Keratinocyte (primary cell): ENCODE measurements around the gene PRKCE. TPM values are rescaled to one million over a fixed set of nuclear protein-coding genes. Genes with fewer than 3 reads are reported as not detected.

Experiments
- DNase-seq: peaks from one replicate; pipeline ENCODE4 v3.0.0-alpha.2; 2011; ENCODE audit warnings: low read depth, missing footprints, low spot score
- FAIRE-seq: peaks from 2 replicates; lab custom pipeline; 2011; peaks lifted over from hg19 to GRCh38; lab: Jason Lieb, UNC
- H2AFZ ChIP-seq: 2 replicates; pipeline ENCODE4 v1.6.0; 2012; ENCODE audit warnings: low read length, control low read depth, inconsistent platforms; ENCODE audit not compliant: control insufficient read depth
- H3K27ac ChIP-seq: 2 replicates; pipeline ENCODE4 v1.5.1; 2011; ENCODE audit warnings: low read length; ENCODE audit not compliant: control insufficient read depth, insufficient read depth
- H3K27me3 ChIP-seq: 3 replicates; pipeline ENCODE4 v1.6.0; 2011; ENCODE audit warnings: low read length; ENCODE audit not compliant: control insufficient read depth, insufficient read depth; ENCODE audit errors: extremely low read depth
- H3K36me3 ChIP-seq, 2 experiments: 2 replicates in 1 of 2; 3 replicates in 1 of 2; pipeline ENCODE4 v1.5.1; 2011; ENCODE audit warnings: low read length in 2 of 2, mild to moderate bottlenecking in 1 of 2; ENCODE audit not compliant: control insufficient read depth in 2 of 2, insufficient read depth in 2 of 2; ENCODE audit errors: extremely low read depth in 1 of 2
- H3K4me1 ChIP-seq: 3 replicates; pipeline ENCODE4 v1.5.1; 2011; ENCODE audit warnings: low read length; ENCODE audit not compliant: control insufficient read depth, insufficient read depth; ENCODE audit errors: extremely low read depth
- H3K4me2 ChIP-seq: 3 replicates; pipeline ENCODE4 v1.6.0; 2011; ENCODE audit warnings: low read depth, low read length; ENCODE audit not compliant: control insufficient read depth, insufficient read depth; ENCODE audit errors: extremely low read depth
- H3K4me3 ChIP-seq, 3 experiments: fragments of 200-600 bp in 1 of 3; sonication (generic) in 1 of 3; 2 replicates in 2 of 3; 3 replicates in 1 of 3; pipeline ENCODE4 v1.5.1; 2011 to 2016; ENCODE audit warnings: low read length in 3 of 3, mild to moderate bottlenecking in 3 of 3, control low read depth in 2 of 3, inconsistent platforms in 1 of 3, low read depth in 1 of 3, mixed read lengths in 1 of 3, mixed run types in 1 of 3, moderate library complexity in 1 of 3; ENCODE audit not compliant: control insufficient read depth in 2 of 3, insufficient read depth in 2 of 3; ENCODE audit errors: extremely low read depth in 1 of 3
- H3K79me2 ChIP-seq: 2 replicates; pipeline ENCODE4 v1.6.0; 2012; ENCODE audit warnings: low read length; ENCODE audit not compliant: control insufficient read depth, insufficient read depth
- H3K9ac ChIP-seq: 3 replicates; pipeline ENCODE4 v1.6.0; 2011; ENCODE audit warnings: low read length; ENCODE audit not compliant: control insufficient read depth, insufficient read depth; ENCODE audit errors: extremely low read depth
- H3K9me1 ChIP-seq: 3 replicates; pipeline ENCODE4 v1.6.0; 2011; ENCODE audit warnings: low read length; ENCODE audit not compliant: control insufficient read depth, insufficient read depth; ENCODE audit errors: extremely low read depth
- H3K9me3 ChIP-seq: 2 replicates; pipeline ENCODE4 v1.5.1; 2012; ENCODE audit warnings: low read depth, low read length; ENCODE audit not compliant: control insufficient read depth
- H4K20me1 ChIP-seq: 3 replicates; pipeline ENCODE4 v1.6.0; 2011; ENCODE audit warnings: low read length; ENCODE audit not compliant: control insufficient read depth, insufficient read depth; ENCODE audit errors: extremely low read depth
- EZH2 ChIP-seq: IDR thresholded peaks from one replicate; pipeline ENCODE4 v1.6.1; 2012; ENCODE audit warnings: inconsistent platforms, mild to moderate bottlenecking, low read length, moderate library complexity
- dilution Hi-C: fragments of 300-500 bp; cut with MboI; formaldehyde crosslinking; loops from one replicate; pipeline ENCODE4 v1.7.0; 2020; ENCODE audit warnings: low sequenced_read_pairs; ENCODE audit not compliant: extremely low pct_ligation_motif_present
- polyA plus RNA-seq, 5 experiments: library from polyadenylated mRNA; depleted of rRNA in 3 of 5; stranded (reverse) in 3 of 5; stranded (forward) in 1 of 5; unstranded in 1 of 5; fragments of >200 nt; gene quantifications; 1 replicate in 1 of 5; 2 replicates in 3 of 5; 3 replicates in 1 of 5; pipeline versions ENCODE4 v1.2.1 to v1.2.3, GENCODE V29; 2011 to 2012; ENCODE audit warnings: missing spikeins in 2 of 5, low read depth in 1 of 5, low replicate concordance in 1 of 5
- TF ChIP-seq, protein P1 (sequence below), 3 experiments: IDR thresholded peaks in 1 of 3; conservative IDR thresholded peaks in 1 of 3; optimal IDR thresholded peaks in 1 of 3; 2 replicates in 2 of 3; 3 replicates in 1 of 3; pipeline versions ENCODE3 to v1.5.1; 2011; ENCODE audit warnings: low read length in 3 of 3, mild to moderate bottlenecking in 3 of 3, moderate library complexity in 2 of 3, control low read depth in 1 of 3, inconsistent platforms in 1 of 3; ENCODE audit not compliant: insufficient read depth in 2 of 3; ENCODE audit errors: extremely low read depth in 1 of 3

The PRKCE gene
- polyA plus RNA-seq, 1 donor (not counting 4 experiments of a cell fraction or from before 2014, with no cell fraction given): 2.0 TPM

DNA sequence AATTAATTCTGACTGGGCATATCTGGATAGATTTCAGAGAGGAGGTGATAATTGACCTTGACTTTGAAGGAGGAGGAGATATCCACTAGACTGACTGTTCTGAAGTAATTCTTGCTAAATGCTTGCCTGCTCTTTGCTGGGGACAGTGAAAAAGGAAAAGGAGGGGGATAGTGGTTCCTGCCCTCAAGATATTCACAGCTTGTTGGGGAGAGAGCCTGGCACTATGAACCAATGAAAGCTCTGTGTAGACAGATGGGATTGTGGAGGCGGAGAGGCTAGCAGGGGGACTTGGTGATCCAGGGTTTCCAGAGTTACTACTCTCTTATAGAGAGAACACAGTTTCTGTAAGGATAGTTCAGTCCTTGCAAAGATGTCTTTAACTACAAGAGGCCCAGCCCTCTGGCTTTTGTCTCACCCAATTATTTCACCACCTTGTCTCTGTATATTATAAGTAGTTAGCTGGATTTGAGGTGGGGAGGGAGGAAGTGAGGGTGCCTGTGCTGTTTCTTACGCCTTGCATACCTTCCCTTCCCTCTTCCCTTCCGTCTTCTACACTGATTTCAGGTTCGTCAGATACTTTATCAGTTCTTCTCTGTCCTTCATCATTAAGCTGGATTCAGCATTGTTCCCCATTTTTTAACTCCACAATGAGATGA lies 190.4 kb downstream of the PRKCE start:
- DNase-seq (no peak), FAIRE-seq (no peak)
- Histone ChIP-seq H3K4me1 (no peaks in the 10 kb centered on the region), H2AFZ (no peak overlapping the region), H3K27ac (no peak overlapping the region), H3K4me2 (no peak overlapping the region), H3K9ac (no peak overlapping the region), H3K4me3 (no peak overlapping the region), H4K20me1 (no peaks in the 10 kb centered on the region), H3K9me1 (no peaks in the 10 kb centered on the region), H3K79me2 (no peaks in the 10 kb centered on the region), H3K27me3 (no peaks in the 10 kb centered on the region), H3K36me3 (no peaks in the 10 kb centered on the region), H3K9me3 (no peaks in the 10 kb centered on the region)
- TF ChIP-seq EZH2: no peak
- TF ChIP-seq, protein P1, sequence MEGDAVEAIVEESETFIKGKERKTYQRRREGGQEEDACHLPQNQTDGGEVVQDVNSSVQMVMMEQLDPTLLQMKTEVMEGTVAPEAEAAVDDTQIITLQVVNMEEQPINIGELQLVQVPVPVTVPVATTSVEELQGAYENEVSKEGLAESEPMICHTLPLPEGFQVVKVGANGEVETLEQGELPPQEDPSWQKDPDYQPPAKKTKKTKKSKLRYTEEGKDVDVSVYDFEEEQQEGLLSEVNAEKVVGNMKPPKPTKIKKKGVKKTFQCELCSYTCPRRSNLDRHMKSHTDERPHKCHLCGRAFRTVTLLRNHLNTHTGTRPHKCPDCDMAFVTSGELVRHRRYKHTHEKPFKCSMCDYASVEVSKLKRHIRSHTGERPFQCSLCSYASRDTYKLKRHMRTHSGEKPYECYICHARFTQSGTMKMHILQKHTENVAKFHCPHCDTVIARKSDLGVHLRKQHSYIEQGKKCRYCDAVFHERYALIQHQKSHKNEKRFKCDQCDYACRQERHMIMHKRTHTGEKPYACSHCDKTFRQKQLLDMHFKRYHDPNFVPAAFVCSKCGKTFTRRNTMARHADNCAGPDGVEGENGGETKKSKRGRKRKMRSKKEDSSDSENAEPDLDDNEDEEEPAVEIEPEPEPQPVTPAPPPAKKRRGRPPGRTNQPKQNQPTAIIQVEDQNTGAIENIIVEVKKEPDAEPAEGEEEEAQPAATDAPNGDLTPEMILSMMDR (optimal IDR thresholded peaks at IDR 0.05 in 1 of 3, IDR thresholded peaks at IDR 0.05 in 1 of 3, conservative IDR thresholded peaks at IDR 0.05 in 1 of 3; ENCODE audit: extremely low read depth in 1 of 3, insufficient read depth in 2 of 3, low read length in 3 of 3): no peak
- dilution Hi-C loops: no loop called here

- no peak overlapping the region for H3K4me2 ChIP-seq
- no peaks in the 10 kb centered on the region for H4K20me1 ChIP-seq
- H3K4me3 ChIP-seq: no peak overlapping the region
- no peak for FAIRE-seq
- no peaks in the 10 kb centered on the region for H3K4me1 ChIP-seq
- H3K9ac ChIP-seq: no peak overlapping the region
- H3K27ac ChIP-seq: no peak overlapping the region
- H2AFZ ChIP-seq: no peak overlapping the region
- H3K79me2 ChIP-seq: no peaks in the 10 kb centered on the region
- H3K36me3 ChIP-seq: no peaks in the 10 kb centered on the region
- no peak for TF ChIP-seq EZH2
- TF ChIP-seq, protein P1 (optimal IDR thresholded peaks at IDR 0.05 in 1 of 3, IDR thresholded peaks at IDR 0.05 in 1 of 3, conservative IDR thresholded peaks at IDR 0.05 in 1 of 3; ENCODE audit: extremely low read depth in 1 of 3, insufficient read depth in 2 of 3, low read length in 3 of 3): no peak
- H3K9me1 ChIP-seq: no peaks in the 10 kb centered on the region
- no peaks in the 10 kb centered on the region for H3K27me3 ChIP-seq
- DNase-seq: no peak
- no peaks in the 10 kb centered on the region for H3K9me3 ChIP-seq
- dilution Hi-C loops: no loop called here
Measured at GRCh38 chr2:45843136-45843535, 191.7 kb downstream of the PRKCE start.
